ENCODE measurements around the gene CDK5RAP3.
"Not testable (repeated sequence)": the region's sequence is repeated elsewhere in the genome, so short reads cannot be mapped to it uniquely, and the experiment has no call there.

CDK5RAP3 gene

DNA sequence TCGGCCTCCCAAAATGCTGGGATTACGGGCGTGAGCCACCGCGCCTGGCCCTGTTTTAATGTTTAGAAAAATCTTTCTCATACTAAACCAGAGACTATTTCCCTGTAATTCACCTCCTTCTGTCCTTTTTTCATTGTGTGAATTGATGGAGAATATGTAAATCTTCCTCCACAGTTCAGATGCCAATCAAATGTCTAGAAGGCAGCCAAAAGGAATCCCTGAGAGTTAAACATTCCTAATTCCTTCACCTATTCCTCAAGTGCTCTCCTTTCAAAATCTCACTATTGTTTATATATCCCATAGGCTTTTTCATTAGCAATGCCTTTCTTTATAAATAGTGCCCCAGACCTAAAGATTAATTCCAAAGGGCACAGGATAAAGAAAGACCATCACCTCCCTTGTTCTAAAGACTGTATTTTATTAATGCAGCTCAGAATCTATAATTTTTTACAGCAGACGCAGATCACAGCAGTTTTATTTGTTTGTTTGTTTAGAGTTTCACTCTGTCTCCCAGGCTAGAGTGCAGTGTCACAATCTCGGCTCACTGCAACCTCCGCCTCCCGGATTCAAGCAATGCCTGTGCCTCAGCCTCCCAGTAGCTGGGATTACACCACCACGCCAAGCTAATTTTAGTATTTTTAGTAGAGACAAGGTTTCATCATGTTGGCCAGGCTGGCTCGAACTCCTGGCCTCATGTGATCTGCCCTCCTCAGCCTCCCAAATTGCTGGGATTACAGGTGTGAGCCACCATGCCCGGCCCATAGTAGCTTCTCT, 36.2 kb downstream of the CDK5RAP3 start:
- no peaks in the 10 kb centered on the region for H3K9me3 ChIP-seq (ENCODE audit: control insufficient read depth, insufficient read depth, low read length)
- no peaks in the 10 kb centered on the region for H3K36me3 ChIP-seq (ENCODE audit: control insufficient read depth, insufficient read depth, low read length)
- H3K4me3 ChIP-seq (ENCODE audit: low read depth, low read length) = no peak overlapping the region
- H3K27me3 ChIP-seq (ENCODE audit: control insufficient read depth, insufficient read depth, low read length) = no peaks in the 10 kb centered on the region
- no peak overlapping the region for H3K9ac ChIP-seq (ENCODE audit: low read depth, low read length)
- H3K4me1 ChIP-seq (ENCODE audit: control insufficient read depth, insufficient read depth, low read length) = peaks cover 20% of the 10 kb centered on the region

DNA sequence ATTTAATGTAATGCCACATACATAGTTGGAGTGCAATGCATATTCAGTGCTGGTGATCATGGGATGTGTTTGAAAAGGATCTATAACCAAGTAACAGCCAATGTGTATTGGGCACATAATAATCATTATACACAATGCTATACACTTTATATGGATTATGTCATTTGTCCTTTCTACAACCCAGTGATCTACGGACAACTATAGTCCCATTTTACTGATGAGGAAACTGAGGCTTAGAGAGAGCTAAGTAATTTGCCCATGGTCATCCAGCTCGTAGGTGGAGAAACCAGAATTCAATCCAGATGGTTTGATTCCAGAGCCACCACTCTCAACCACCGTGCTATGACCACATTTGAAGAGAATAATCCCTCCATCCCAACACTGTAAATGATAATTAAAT, 39.3 kb downstream of the CDK5RAP3 start:
- Histone ChIP-seq H3K9ac (ENCODE audit: low read depth, low read length) (no peak overlapping the region), H3K27me3 (ENCODE audit: control insufficient read depth, insufficient read depth, low read length) (peaks cover 20% of the 10 kb centered on the region), H3K9me3 (ENCODE audit: control insufficient read depth, insufficient read depth, low read length) (no peaks in the 10 kb centered on the region), H3K4me1 (ENCODE audit: control insufficient read depth, insufficient read depth, low read length) (peaks cover 13% of the 10 kb centered on the region), H3K36me3 (ENCODE audit: control insufficient read depth, insufficient read depth, low read length) (no peaks in the 10 kb centered on the region), H3K4me3 (ENCODE audit: low read depth, low read length) (no peak overlapping the region)

- Histone ChIP-seq H3K4me1 (ENCODE audit: control insufficient read depth, insufficient read depth, low read length) (peaks cover 12% of the 10 kb centered on the region), H3K4me3 (ENCODE audit: low read depth, low read length) (peak overlapping the region; percentile 77), H3K9me3 (ENCODE audit: control insufficient read depth, insufficient read depth, low read length) (no peaks in the 10 kb centered on the region), H3K36me3 (ENCODE audit: control insufficient read depth, insufficient read depth, low read length) (no peaks in the 10 kb centered on the region), H3K9ac (ENCODE audit: low read depth, low read length) (peak overlapping the region; percentile 50), H3K27me3 (ENCODE audit: control insufficient read depth, insufficient read depth, low read length) (peaks cover 20% of the 10 kb centered on the region)
Observed at GRCh38 chr17:48011405-48012150, 40.7 kb downstream of the CDK5RAP3 start.

- Histone ChIP-seq H3K36me3 (ENCODE audit: control insufficient read depth, insufficient read depth, low read length) (no peaks in the 10 kb centered on the region), H3K9ac (ENCODE audit: low read depth, low read length) (no peak overlapping the region), H3K9me3 (ENCODE audit: control insufficient read depth, insufficient read depth, low read length) (no peaks in the 10 kb centered on the region), H3K27me3 (ENCODE audit: control insufficient read depth, insufficient read depth, low read length) (peaks cover 20% of the 10 kb centered on the region), H3K4me1 (ENCODE audit: control insufficient read depth, insufficient read depth, low read length) (peaks cover 12% of the 10 kb centered on the region), H3K4me3 (ENCODE audit: low read depth, low read length) (peak overlapping the region; percentile 77)
Observed at GRCh38 chr17:48012151-48012520, 41.2 kb downstream of the CDK5RAP3 start.

- Histone ChIP-seq H3K9ac (ENCODE audit: low read depth, low read length) (no peak overlapping the region), H3K4me3 (ENCODE audit: low read depth, low read length) (peak overlapping the region; percentile 77), H3K36me3 (ENCODE audit: control insufficient read depth, insufficient read depth, low read length) (no peaks in the 10 kb centered on the region), H3K4me1 (ENCODE audit: control insufficient read depth, insufficient read depth, low read length) (peaks cover 12% of the 10 kb centered on the region), H3K9me3 (ENCODE audit: control insufficient read depth, insufficient read depth, low read length) (no peaks in the 10 kb centered on the region), H3K27me3 (ENCODE audit: control insufficient read depth, insufficient read depth, low read length) (peaks cover 20% of the 10 kb centered on the region)
Observed at GRCh38 chr17:48012654-48013053, 41.7 kb downstream of the CDK5RAP3 start.

DNA sequence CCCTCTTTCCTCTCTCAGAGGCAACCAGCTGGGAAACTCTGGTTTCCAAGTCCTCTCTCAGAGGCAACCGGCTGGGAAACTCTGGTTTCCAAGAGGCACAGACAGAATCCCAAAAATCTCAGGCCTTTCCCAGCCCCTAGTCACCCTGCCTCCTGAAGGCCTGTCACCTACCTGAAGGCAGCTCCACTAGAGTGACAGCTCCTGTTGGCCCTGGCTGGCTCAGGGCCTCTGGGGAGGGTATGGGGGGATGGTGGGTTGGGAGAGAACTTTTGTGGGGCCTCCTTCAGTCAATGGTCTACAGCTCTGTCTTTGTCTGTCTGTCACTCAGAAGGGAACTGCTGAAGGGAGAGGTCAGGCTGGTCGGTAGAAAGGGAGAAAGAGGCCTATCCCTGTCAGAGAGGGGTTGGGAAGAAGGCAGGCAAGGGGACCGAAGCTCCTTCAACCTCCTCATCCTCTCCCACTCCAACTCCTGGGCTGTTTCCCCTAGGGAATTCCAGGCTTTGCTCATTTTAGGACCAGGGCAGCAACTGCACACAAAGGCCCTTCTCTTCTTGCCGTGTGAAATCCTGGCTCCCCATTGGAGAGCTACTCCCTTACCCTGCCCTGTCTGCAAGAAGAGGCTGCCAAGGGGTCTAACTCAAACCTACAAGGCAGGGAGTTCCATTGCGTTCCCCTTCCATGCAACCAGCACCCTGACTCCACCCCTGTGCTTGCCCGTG, 43.1 kb downstream of the CDK5RAP3 start:
- H3K9me3 ChIP-seq (ENCODE audit: control insufficient read depth, insufficient read depth, low read length) = no peaks in the 10 kb centered on the region
- H3K4me3 ChIP-seq (ENCODE audit: low read depth, low read length) = no peak overlapping the region
- no peak overlapping the region for H3K9ac ChIP-seq (ENCODE audit: low read depth, low read length)
- no peaks in the 10 kb centered on the region for H3K36me3 ChIP-seq (ENCODE audit: control insufficient read depth, insufficient read depth, low read length)
- peaks cover 20% of the 10 kb centered on the region for H3K27me3 ChIP-seq (ENCODE audit: control insufficient read depth, insufficient read depth, low read length)
- H3K4me1 ChIP-seq (ENCODE audit: control insufficient read depth, insufficient read depth, low read length) = peaks cover 12% of the 10 kb centered on the region

GRCh38 chr17:48014595-48015111, 43.7 kb downstream of the CDK5RAP3 start:
- Histone ChIP-seq H3K4me1 (ENCODE audit: control insufficient read depth, insufficient read depth, low read length) (peaks cover 12% of the 10 kb centered on the region), H3K9me3 (ENCODE audit: control insufficient read depth, insufficient read depth, low read length) (no peaks in the 10 kb centered on the region), H3K9ac (ENCODE audit: low read depth, low read length) (no peak overlapping the region), H3K27me3 (ENCODE audit: control insufficient read depth, insufficient read depth, low read length) (peaks cover 20% of the 10 kb centered on the region), H3K4me3 (ENCODE audit: low read depth, low read length) (no peak overlapping the region), H3K36me3 (ENCODE audit: control insufficient read depth, insufficient read depth, low read length) (no peaks in the 10 kb centered on the region)

GRCh38 chr17:48016112-48016511, 45.2 kb downstream of the CDK5RAP3 start:
- Histone ChIP-seq H3K9me3 (ENCODE audit: control insufficient read depth, insufficient read depth, low read length) (no peaks in the 10 kb centered on the region), H3K27me3 (ENCODE audit: control insufficient read depth, insufficient read depth, low read length) (peaks cover 20% of the 10 kb centered on the region), H3K9ac (ENCODE audit: low read depth, low read length) (no peak overlapping the region), H3K4me3 (ENCODE audit: low read depth, low read length) (no peak overlapping the region), H3K4me1 (ENCODE audit: control insufficient read depth, insufficient read depth, low read length) (peaks cover 12% of the 10 kb centered on the region), H3K36me3 (ENCODE audit: control insufficient read depth, insufficient read depth, low read length) (no peaks in the 10 kb centered on the region)

- not testable (repeated sequence) for H3K9me3 ChIP-seq (ENCODE audit: control insufficient read depth, insufficient read depth, low read length); H3K4me1 ChIP-seq (ENCODE audit: control insufficient read depth, insufficient read depth, low read length); H3K4me3 ChIP-seq (ENCODE audit: low read depth, low read length); H3K36me3 ChIP-seq (ENCODE audit: control insufficient read depth, insufficient read depth, low read length); H3K9ac ChIP-seq (ENCODE audit: low read depth, low read length)
- H3K27me3 ChIP-seq (ENCODE audit: control insufficient read depth, insufficient read depth, low read length) = peaks cover 17% of the 10 kb centered on the region
Observed at GRCh38 chr17:48017817-48018158, 46.9 kb downstream of the CDK5RAP3 start.

DNA sequence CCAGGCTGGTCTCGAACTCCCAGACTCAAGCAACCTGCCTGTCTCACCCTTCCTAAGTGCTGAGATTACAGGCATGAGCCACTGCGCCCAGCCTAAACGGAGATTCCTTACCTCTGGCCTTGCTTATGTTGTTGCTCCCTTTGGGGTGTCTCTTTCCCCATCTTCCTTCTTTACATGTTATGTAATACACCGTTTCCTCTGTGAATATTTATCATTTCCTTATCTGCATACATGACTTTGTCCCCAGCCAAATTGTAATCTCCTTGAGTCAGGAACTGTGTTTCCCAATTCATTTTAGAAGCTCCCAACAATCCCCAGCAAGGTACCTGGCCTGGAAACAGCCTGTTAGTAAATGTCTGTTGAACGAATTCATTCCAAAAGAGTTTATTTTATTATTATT, 51.0 kb downstream of the CDK5RAP3 start:
- no peak overlapping the region for H3K9ac ChIP-seq (ENCODE audit: low read depth, low read length)
- H3K9me3 ChIP-seq (ENCODE audit: control insufficient read depth, insufficient read depth, low read length) = no peaks in the 10 kb centered on the region
- H3K27me3 ChIP-seq (ENCODE audit: control insufficient read depth, insufficient read depth, low read length) = peaks cover 23% of the 10 kb centered on the region
- no peaks in the 10 kb centered on the region for H3K36me3 ChIP-seq (ENCODE audit: control insufficient read depth, insufficient read depth, low read length)
- no peak overlapping the region for H3K4me3 ChIP-seq (ENCODE audit: low read depth, low read length)
- H3K4me1 ChIP-seq (ENCODE audit: control insufficient read depth, insufficient read depth, low read length) = peaks cover 17% of the 10 kb centered on the region

DNA sequence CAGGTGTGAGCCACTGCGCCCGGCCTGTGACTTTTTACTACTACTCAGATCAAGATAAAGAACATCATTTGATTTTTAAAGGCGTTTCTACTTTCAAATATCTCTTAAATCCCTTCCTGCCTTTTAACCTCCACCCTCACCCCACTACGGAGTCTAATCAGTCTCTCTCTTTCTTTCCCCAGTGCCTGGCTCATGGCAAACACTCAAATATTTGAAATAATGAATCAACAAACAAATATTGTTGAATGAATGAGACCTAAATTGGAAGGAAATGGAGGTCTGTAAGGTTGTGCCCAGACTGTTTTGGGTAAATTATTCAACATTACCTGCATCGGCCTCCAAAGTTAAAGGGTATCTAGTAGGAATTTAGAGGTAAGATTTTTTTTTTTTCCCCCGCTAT, 52.0 kb downstream of the CDK5RAP3 start:
- H3K36me3 ChIP-seq (ENCODE audit: control insufficient read depth, insufficient read depth, low read length) = no peaks in the 10 kb centered on the region
- H3K9me3 ChIP-seq (ENCODE audit: control insufficient read depth, insufficient read depth, low read length) = no peaks in the 10 kb centered on the region
- no peak overlapping the region for H3K4me3 ChIP-seq (ENCODE audit: low read depth, low read length)
- no peak overlapping the region for H3K9ac ChIP-seq (ENCODE audit: low read depth, low read length)
- peaks cover 19% of the 10 kb centered on the region for H3K4me1 ChIP-seq (ENCODE audit: control insufficient read depth, insufficient read depth, low read length)
- peaks cover 27% of the 10 kb centered on the region for H3K27me3 ChIP-seq (ENCODE audit: control insufficient read depth, insufficient read depth, low read length)
